Measurements from ENCODE around the gene ERBB4.

GRCh38 chr2:212392544-212392943 lies 146.1 kb downstream of the ERBB4 start:
- TF ChIP-seq CTCF (IDR thresholded peaks at IDR 0.05) (no peak), ZFX (IDR thresholded peaks at IDR 0.05; ENCODE audit: borderline replicate concordance) (no peak)

All from 22Rv1 (cell line).